Right renal pelvis (tissue), 4 donors: ENCODE data around the gene ZNRD2. TPM values are rescaled to one million over a fixed set of nuclear protein-coding genes. Genes with fewer than 3 reads are reported as not detected.

Experiments used
- DNase-seq, 4 donors: peaks; one replicate each; pipeline ENCODE4 v3.0.0-alpha.2; 2013; ENCODE audit warnings: low read depth in 4 of 4, low spot score in 3 of 4, missing footprints in 1 of 4
- polyA plus RNA-seq, 4 donors: library from polyadenylated mRNA; unstranded; fragments of 120-200 nt; gene quantifications; one replicate each; pipeline ENCODE4 v1.2.1, GENCODE V29; 2013; ENCODE audit not compliant: insufficient read length in 4 of 4

ZNRD2 gene
- polyA plus RNA-seq, 4 donors, result 53.3 to 69.1 (median 55.6) TPM

DNA sequence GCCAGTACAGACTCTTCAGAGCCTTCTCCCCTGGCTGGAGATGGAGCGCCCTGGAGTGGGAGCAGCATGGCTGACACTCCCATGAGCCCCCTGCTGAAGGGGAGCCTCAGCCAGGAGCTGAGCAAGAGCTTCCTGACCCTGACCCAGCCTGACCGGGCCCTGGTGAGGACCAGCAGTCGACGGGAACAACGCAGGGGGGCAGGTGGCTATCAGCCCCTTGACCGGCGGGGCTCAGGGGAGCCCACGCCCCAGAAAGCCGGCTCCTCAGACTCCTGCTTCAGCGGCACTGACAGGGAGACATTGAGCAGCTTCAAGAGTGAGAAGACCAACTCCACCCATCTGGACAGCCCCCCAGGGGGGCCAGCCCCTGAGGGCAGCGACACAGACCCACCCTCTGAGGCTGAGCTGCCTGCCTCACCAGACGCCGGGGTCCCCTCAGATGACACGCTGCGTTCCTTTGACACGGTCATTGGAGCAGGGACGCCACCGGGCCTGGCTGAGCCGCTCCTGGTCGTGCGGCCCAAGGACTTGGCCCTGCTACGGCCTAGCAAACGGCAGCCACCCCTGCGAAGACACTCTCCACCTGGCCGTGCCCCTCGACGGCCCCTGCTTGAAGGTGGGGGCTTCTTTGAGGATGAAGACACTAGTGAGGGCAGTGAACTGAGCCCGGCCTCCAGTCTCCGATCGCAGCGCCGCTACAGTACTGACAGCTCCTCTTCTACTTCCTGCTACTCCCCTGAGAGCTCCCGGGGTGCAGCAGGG is 47.9 kb downstream of the ZNRD2 start:
- DNase-seq, result no peak

DNA sequence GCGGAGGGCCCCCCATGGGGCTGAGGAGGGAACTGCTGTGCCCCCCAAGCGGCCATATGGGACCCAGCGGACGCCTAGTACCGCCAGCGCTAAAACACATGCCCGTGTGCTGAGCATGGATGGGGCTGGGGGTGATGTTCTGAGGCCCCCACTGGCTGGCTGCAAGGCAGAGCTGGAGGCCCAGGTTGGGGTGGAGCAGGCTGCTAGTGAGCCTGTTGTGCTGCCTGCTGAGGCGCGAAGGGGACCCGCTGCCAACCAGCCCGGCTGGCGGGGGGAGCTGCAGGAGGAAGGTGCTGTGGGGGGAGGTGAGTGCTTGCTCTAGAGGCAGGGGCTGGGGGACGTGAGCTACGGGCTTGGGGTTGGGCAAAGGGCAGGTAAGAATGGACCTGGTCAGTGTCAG is 48.5 kb downstream of the ZNRD2 start:
- no peak for DNase-seq

DNA sequence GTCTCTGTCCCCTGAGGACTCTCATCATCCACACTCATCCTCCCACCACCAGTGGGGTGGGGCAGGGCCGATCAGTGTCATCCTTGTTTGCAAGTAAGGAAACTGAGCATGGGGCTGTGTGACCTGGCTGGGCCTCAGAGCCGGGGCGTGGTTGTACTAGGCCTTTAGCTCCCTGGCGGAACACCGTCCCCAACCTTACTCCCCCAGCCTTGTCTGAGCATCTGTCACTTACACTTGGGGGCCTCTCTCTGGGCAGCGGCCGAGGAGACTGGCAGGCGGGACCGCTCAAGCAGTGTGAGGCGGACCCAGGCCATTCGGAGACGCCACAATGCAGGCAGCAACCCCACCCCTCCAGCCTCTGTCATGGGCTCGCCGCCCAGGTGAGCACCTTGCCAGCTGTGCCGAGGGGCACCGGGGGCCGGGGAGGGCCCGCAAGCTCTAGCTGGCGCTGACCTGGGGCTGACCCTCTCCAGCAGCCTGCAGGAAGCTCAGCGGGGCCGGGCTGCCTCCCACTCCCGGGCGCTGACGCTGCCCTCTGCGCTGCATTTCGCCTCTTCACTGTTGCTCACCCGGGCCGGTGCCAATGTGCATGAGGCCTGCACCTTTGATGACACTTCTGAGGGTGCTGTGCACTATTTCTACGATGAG is 49.1 kb downstream of the ZNRD2 start:
- no peak for DNase-seq

DNA sequence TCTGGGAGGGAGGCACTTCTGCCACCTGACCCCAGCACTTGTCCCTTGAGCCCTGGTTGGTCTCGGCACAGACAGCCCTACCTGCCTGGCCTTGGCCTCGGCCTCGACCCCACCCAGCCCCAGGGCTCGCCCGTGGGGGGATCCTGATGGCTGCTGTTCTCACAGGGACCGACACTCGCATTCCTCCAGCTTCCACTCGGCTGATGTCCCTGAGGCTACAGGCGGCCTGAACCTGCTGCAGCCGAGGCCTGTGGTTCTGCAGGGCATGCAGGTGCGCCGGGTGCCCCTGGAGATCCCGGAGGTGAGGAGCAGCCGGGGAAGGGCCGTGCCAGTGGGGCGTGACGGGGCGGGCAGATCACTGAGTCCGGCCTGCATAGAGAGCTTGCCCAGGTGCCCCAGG is 50.4 kb downstream of the ZNRD2 start:
- no peak for DNase-seq

DNA sequence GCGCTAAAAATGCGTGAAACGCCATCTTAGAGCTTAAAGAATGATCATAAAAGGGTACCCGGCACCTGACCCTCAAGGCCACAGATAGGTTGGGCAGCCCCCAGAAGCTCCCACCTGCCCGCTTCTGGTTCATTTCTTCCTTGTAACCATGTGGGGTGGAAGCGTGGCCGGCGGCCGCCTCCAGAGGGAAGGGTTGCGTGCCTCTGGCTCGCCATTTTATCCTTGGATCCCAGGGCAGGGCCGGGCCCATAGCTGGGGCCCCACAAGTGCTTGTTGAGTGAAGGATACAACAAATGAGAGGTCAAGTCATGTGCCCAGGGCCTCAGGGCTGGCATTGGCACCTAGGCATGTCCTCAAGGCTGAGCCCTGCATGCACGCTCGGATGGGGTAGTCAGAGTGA is 51.2 kb downstream of the ZNRD2 start:
- no peak for DNase-seq

Other genes with a start within 250 kb of the ZNRD2 start
- 10 to 100 TPM; 82.7 to 93.3 (median 90.7) TPM for gene DPF2, start 236.6 kb upstream of the ZNRD2 start, polyA plus RNA-seq
- gene TIGD3, start 215.7 kb upstream of the ZNRD2 start, polyA plus RNA-seq, result under 1 TPM; 0.63 to 0.80 (median 0.69) TPM
- 1 to 10 TPM; 5.4 to 7.2 (median 6.0) TPM for gene SLC25A45, start 187.8 kb upstream of the ZNRD2 start, polyA plus RNA-seq
- gene FRMD8, start 183.8 kb upstream of the ZNRD2 start, polyA plus RNA-seq, result 10 to 100 TPM; 17.4 to 25.0 (median 18.7) TPM
- gene NEAT1, start 147.7 kb upstream of the ZNRD2 start, polyA plus RNA-seq, result 100 to 1,000 TPM; 141 to 286 (median 189) TPM
- 100 to 1,000 TPM; 386 to 707 (median 624) TPM for gene MALAT1, start 71.4 kb upstream of the ZNRD2 start, polyA plus RNA-seq
- 10 to 100 TPM; 59.9 to 79.9 (median 65.2) TPM for gene SCYL1, start 45.4 kb upstream of the ZNRD2 start, polyA plus RNA-seq
- 100 to 1,000 TPM in 3 of 4 donors, 10 to 100 TPM in 1; 96.6 to 137 (median 122) TPM for gene LTBP3, start 12.1 kb upstream of the ZNRD2 start, polyA plus RNA-seq
- 10 to 100 TPM; 20.6 to 31.9 (median 25.2) TPM for gene FAM89B, start 2.1 kb downstream of the ZNRD2 start, polyA plus RNA-seq
- 10 to 100 TPM; 11.5 to 14.2 (median 12.8) TPM for gene EHBP1L1, start 5.6 kb downstream of the ZNRD2 start, polyA plus RNA-seq
- gene KCNK7, start 25.3 kb downstream of the ZNRD2 start, polyA plus RNA-seq, result under 1 TPM in 3 of 4 donors, not detected in 1; 0.12 to 0.61 (median 0.26) TPM
- 10 to 100 TPM; 38.0 to 51.8 (median 41.0) TPM for gene MAP3K11, start 43.7 kb downstream of the ZNRD2 start, polyA plus RNA-seq
- gene PCNX3, start 45.3 kb downstream of the ZNRD2 start, polyA plus RNA-seq, result 10 to 100 TPM; 24.5 to 38.7 (median 26.3) TPM
- gene SIPA1, start 67.6 kb downstream of the ZNRD2 start, polyA plus RNA-seq, result 10 to 100 TPM; 26.9 to 40.3 (median 30.2) TPM
- 10 to 100 TPM; 50.3 to 59.1 (median 54.5) TPM for gene RELA, start 92.4 kb downstream of the ZNRD2 start, polyA plus RNA-seq
- gene KAT5, start 141.8 kb downstream of the ZNRD2 start, polyA plus RNA-seq, result 10 to 100 TPM; 68.9 to 74.1 (median 71.6) TPM
- gene RNASEH2C, start 150.3 kb downstream of the ZNRD2 start, polyA plus RNA-seq, result 10 to 100 TPM; 34.0 to 52.9 (median 40.1) TPM
- 1 to 10 TPM; 6.0 to 9.5 (median 6.4) TPM for gene AP5B1, start 210.5 kb downstream of the ZNRD2 start, polyA plus RNA-seq
- 10 to 100 TPM; 11.1 to 13.7 (median 12.2) TPM for gene OVOL1, start 216.6 kb downstream of the ZNRD2 start, polyA plus RNA-seq